D721Med (cell line): ENCODE data around the gene LRRC8C.

Experiments
- DNase-seq: peaks from one replicate; pipeline ENCODE4 v3.0.0; 2011; ENCODE audit warnings: low spot score; ENCODE audit not compliant: insufficient read length
- FAIRE-seq: peaks from 2 replicates; lab custom pipeline; 2011; peaks lifted over from hg19 to GRCh38; lab: Jason Lieb, UNC
- TF ChIP-seq, protein P1 (sequence below): IDR thresholded peaks from 2 replicates; pipeline ENCODE4 v1.5.1; 2012; ENCODE audit warnings: mild to moderate bottlenecking, control low read depth; ENCODE audit not compliant: insufficient read depth; ENCODE audit errors: missing control alignments

LRRC8C gene

GRCh38 chr1:89649783-89650182, 16.9 kb downstream of the LRRC8C start:
- FAIRE-seq: no peak
- TF ChIP-seq, protein P1, sequence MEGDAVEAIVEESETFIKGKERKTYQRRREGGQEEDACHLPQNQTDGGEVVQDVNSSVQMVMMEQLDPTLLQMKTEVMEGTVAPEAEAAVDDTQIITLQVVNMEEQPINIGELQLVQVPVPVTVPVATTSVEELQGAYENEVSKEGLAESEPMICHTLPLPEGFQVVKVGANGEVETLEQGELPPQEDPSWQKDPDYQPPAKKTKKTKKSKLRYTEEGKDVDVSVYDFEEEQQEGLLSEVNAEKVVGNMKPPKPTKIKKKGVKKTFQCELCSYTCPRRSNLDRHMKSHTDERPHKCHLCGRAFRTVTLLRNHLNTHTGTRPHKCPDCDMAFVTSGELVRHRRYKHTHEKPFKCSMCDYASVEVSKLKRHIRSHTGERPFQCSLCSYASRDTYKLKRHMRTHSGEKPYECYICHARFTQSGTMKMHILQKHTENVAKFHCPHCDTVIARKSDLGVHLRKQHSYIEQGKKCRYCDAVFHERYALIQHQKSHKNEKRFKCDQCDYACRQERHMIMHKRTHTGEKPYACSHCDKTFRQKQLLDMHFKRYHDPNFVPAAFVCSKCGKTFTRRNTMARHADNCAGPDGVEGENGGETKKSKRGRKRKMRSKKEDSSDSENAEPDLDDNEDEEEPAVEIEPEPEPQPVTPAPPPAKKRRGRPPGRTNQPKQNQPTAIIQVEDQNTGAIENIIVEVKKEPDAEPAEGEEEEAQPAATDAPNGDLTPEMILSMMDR: no peak
- no peak for DNase-seq

GRCh38 chr1:89652373-89652772, 19.5 kb downstream of the LRRC8C start:
- no peak for FAIRE-seq
- TF ChIP-seq, protein P1: no peak
- DNase-seq: no peak

- TF ChIP-seq, protein P1: no peak
- DNase-seq (no peak), FAIRE-seq (no peak)
These were observed 25.0 kb downstream of the LRRC8C start for GRCh38 chr1:89657886-89658285.

GRCh38 chr1:89659322-89660081, 26.6 kb downstream of the LRRC8C start:
- DNase-seq: no peak
- no peak for FAIRE-seq
- TF ChIP-seq, protein P1: no peak

GRCh38 chr1:89660224-89661061, 27.5 kb downstream of the LRRC8C start:
- FAIRE-seq: no peak
- TF ChIP-seq, protein P1: no peak
- DNase-seq: no peak

DNA sequence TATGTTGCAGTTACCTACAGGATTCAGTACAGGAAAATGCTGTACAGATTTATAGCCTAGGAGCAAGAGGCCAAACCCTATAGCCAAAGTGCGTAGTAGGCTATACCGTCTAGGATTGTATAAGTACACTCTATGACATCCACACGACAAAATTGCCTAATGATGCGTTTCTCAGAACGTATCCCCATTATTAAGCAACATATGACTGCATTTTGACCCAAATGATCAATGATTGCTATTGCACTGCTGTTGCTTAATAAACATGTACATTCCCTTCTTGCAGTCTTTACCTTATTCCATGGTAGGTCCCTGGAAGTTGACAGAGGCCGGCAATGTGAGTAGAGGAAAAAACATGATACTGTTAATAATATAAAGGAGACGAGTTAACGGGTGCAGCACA, 33.0 kb downstream of the LRRC8C start:
- FAIRE-seq: no peak
- TF ChIP-seq, protein P1: no peak
- DNase-seq: no peak
